SK-N-SH (cell line): ENCODE measurements around the gene AP4E1. TPM values are rescaled to one million over a fixed set of nuclear protein-coding genes. Genes with fewer than 3 reads are reported as not detected.

Experiments
- CTCF ChIA-PET: fragments of 300-600, 350-600 bp; formaldehyde crosslinking; extraction: SDS; loops from one replicate; lab custom pipeline; 2021; lab: Yijun Ruan, JAX
- POLR2A ChIA-PET: fragments of 350-600 bp; sonication (Branson Sonifier 250); formaldehyde crosslinking; extraction: SDS; loops from one replicate; lab custom pipeline; 2020; ENCODE audit warnings: antibody characterized with exemption, inconsistent platforms; lab: Yijun Ruan, JAX
- DNase-seq: peaks from one replicate; pipeline ENCODE4 v3.0.0; 2012
- H2AFZ ChIP-seq: fragments of 200-600 bp; sonication (generic); 2 replicates; pipeline ENCODE4 v1.8.1; 2016; ENCODE audit warnings: antibody characterized with exemption, mild to moderate bottlenecking, low read depth
- H3F3A ChIP-seq: fragments of 200-600 bp; sonication (generic); replicated peaks from 2 replicates; pipeline ENCODE3; 2016; ENCODE audit warnings: antibody characterized with exemption, mild to moderate bottlenecking; ENCODE audit not compliant: insufficient read depth
- H3K27ac ChIP-seq, 2 experiments: fragments of 200-500 bp in 1 of 2; fragments of 200-600 bp in 1 of 2; sonication (Bioruptor generic) in 1 of 2; sonication (generic), shearing (Covaris generic) in 1 of 2; 2 replicates each; pipeline versions ENCODE4 v1.5.1 to v1.6.1; 2014 to 2016; ENCODE audit warnings: low read depth in 2 of 2, inconsistent platforms in 1 of 2, low read length in 1 of 2, mild to moderate bottlenecking in 1 of 2, mixed read lengths in 1 of 2
- H3K27me3 ChIP-seq: fragments of 200-600 bp; sonication (generic), shearing (Covaris generic); 2 replicates; pipeline ENCODE4 v1.6.1; 2016; ENCODE audit warnings: mixed run types; ENCODE audit not compliant: insufficient read depth
- H3K36me3 ChIP-seq, 2 experiments: fragments of 200-500 bp in 1 of 2; fragments of 200-600 bp in 1 of 2; sonication (Bioruptor generic) in 1 of 2; sonication (generic) in 1 of 2; replicated peaks in 1 of 2; 2 replicates each; pipeline versions ENCODE3 to v1.5.1; 2014 to 2016; ENCODE audit warnings: low read length in 1 of 2, mild to moderate bottlenecking in 1 of 2; ENCODE audit not compliant: insufficient read depth in 2 of 2, control insufficient read depth in 1 of 2
- H3K4me1 ChIP-seq, 2 experiments: fragments of 200-500 bp in 1 of 2; fragments of 200-600 bp in 1 of 2; sonication (Bioruptor generic) in 1 of 2; sonication (generic), shearing (Covaris generic) in 1 of 2; 2 replicates each; pipeline versions ENCODE4 v1.5.1 to v1.6.1; 2014 to 2016; ENCODE audit warnings: low read depth in 1 of 2, low read length in 1 of 2, mixed run types in 1 of 2; ENCODE audit not compliant: insufficient read depth in 2 of 2, control insufficient read depth in 1 of 2
- H3K4me2 ChIP-seq: fragments of 200-600 bp; sonication (generic), shearing (Covaris generic); 2 replicates; pipeline ENCODE4 v1.6.1; 2017; ENCODE audit warnings: mixed run types
- H3K4me3 ChIP-seq, 2 experiments: fragments of 200-500 bp in 1 of 2; fragments of 200-600 bp in 1 of 2; sonication (Bioruptor generic) in 1 of 2; sonication (generic), shearing (Covaris generic) in 1 of 2; 2 replicates each; pipeline versions ENCODE4 v1.5.1 to v1.8.1; 2014 to 2016; ENCODE audit warnings: low read depth in 2 of 2, inconsistent platforms in 1 of 2, low read length in 1 of 2, mild to moderate bottlenecking in 1 of 2, mixed read lengths in 1 of 2, moderate library complexity in 1 of 2
- H3K79me2 ChIP-seq: fragments of 200-600 bp; sonication (generic); 2 replicates; pipeline ENCODE4 v1.8.1; 2017; ENCODE audit warnings: mild to moderate bottlenecking; ENCODE audit not compliant: insufficient read depth
- H3K9ac ChIP-seq: fragments of 200-600 bp; sonication (generic); 2 replicates; pipeline ENCODE4 v1.6.1; 2017; ENCODE audit warnings: mixed run types
- H3K9me2 ChIP-seq: fragments of 200-600 bp; sonication (generic); 2 replicates; pipeline ENCODE4 v1.6.1; 2017; ENCODE audit warnings: mixed run types
- H3K9me3 ChIP-seq: fragments of 200-600 bp; sonication (generic); 2 replicates; pipeline ENCODE4 v1.6.1; 2017; ENCODE audit warnings: mixed run types, mild to moderate bottlenecking, moderate library complexity
- H4K20me1 ChIP-seq: fragments of 200-600 bp; sonication (generic); 2 replicates; pipeline ENCODE4 v1.6.1; 2017; ENCODE audit warnings: mild to moderate bottlenecking, mixed run types; ENCODE audit not compliant: insufficient read depth
- FOSL2 ChIP-seq: IDR thresholded peaks from 2 replicates; pipeline ENCODE4 v1.4.0; 2012; ENCODE audit warnings: low read depth, mild to moderate bottlenecking, moderate library complexity, borderline replicate concordance
- JUND ChIP-seq: IDR thresholded peaks from 2 replicates; pipeline ENCODE4 v1.4.0; 2012
- MXI1 ChIP-seq: IDR thresholded peaks from 2 replicates; pipeline ENCODE4 v1.6.1; 2012; ENCODE audit warnings: mild to moderate bottlenecking, low read depth, low read length, improper control_type of control experiment
- POLR2AphosphoS5 ChIP-seq: IDR thresholded peaks from 2 replicates; pipeline ENCODE4 v1.6.1; 2012; ENCODE audit warnings: low read depth, low read length
- TCF12 ChIP-seq: IDR thresholded peaks from 2 replicates; pipeline ENCODE4 v1.4.0; 2012
- ZBTB33 ChIP-seq: IDR thresholded peaks from 2 replicates; pipeline ENCODE4 v1.4.0; 2012; ENCODE audit warnings: low read depth, borderline replicate concordance
- WGBS: methylation state at CpG from one replicate; pipeline ENCODE4 v1.1.6; 2017; ENCODE audit warnings: low lambda C conversion rate; 5-methylcytosine and 5-hydroxymethylcytosine counted together
- polyA plus RNA-seq, 3 experiments: library from polyadenylated mRNA; depleted of rRNA; stranded (reverse); fragments of >200 nt; gene quantifications; 2 replicates each; pipeline ENCODE4 v1.2.3, GENCODE V29; 2012

AP4E1 gene
- polyA plus RNA-seq, 1 of the 3 experiments (the other 2 are of a cell fraction), result 1.6 TPM

- TF ChIP-seq FOSL2 (no peak), TCF12 (no peak), JUND (no peak), ZBTB33 (no peak)
- peak overlapping the region; percentile 91 for H3K9ac ChIP-seq
- H4K20me1 ChIP-seq, result no peaks in the 10 kb centered on the region
- CTCF ChIA-PET, result interaction anchor here (0.7 to 2.1 kb wide), 4 partner anchors 29 to 763 kb away, joined by 3 to 7 read pairs (median 3); no protein-coding TSS in a partner anchor
- POLR2A ChIA-PET, result no interaction called here
- no peaks in the 10 kb centered on the region for H3K27me3 ChIP-seq
- peaks cover 26% of the 10 kb centered on the region for H3K79me2 ChIP-seq
- peaks cover 23% of the 10 kb centered on the region for H3F3A ChIP-seq
- under 1% methylated on average over 27 of the region's 31 CpGs for WGBS
- H3K4me2 ChIP-seq, result peak overlapping the region; percentile 79
- peak overlapping the region; percentile 86 to 95 for H3K4me3 ChIP-seq
- H2AFZ ChIP-seq, result peak overlapping the region; percentile 97
- peaks cover 8 to 17% of the 10 kb centered on the region in 2 experiments for H3K36me3 ChIP-seq
- no peaks in the 10 kb centered on the region for H3K9me3 ChIP-seq
- DNase-seq, result no peak
- H3K9me2 ChIP-seq, result no peaks in the 10 kb centered on the region
- H3K4me1 ChIP-seq, result peaks cover 7 to 11% of the 10 kb centered on the region in 2 experiments; a peak in 2 of 4 replicates
- peak overlapping the region; percentile 57 to 71; a peak in 3 of 4 replicates for H3K27ac ChIP-seq
Measured at GRCh38 chr15:50907601-50908208, 778 bp upstream of the AP4E1 start.

- Histone ChIP-seq H3K4me3 (peak overlapping the region; percentile 86 to 95), H3F3A (peaks cover 23% of the 10 kb centered on the region), H3K36me3 (peaks cover 14 to 25% of the 10 kb centered on the region in 2 experiments)
- no peak for TF ChIP-seq MXI1
- no peak for TF ChIP-seq POLR2AphosphoS5
- TF ChIP-seq ZBTB33, result no peak
- TF ChIP-seq, all 33 proteins: peak for 0
- Histone ChIP-seq H3K27me3 (no peaks in the 10 kb centered on the region), H3K4me1 (peaks cover 7 to 11% of the 10 kb centered on the region in 2 experiments; a peak in 2 of 4 replicates), H3K27ac (peak overlapping the region; percentile 70 to 73), H2AFZ (peak overlapping the region; percentile 97), H3K4me2 (peak overlapping the region; percentile 79), H3K9me2 (no peaks in the 10 kb centered on the region), H3K9ac (peak overlapping the region; percentile 91), H3K9me3 (no peaks in the 10 kb centered on the region), H4K20me1 (no peaks in the 10 kb centered on the region), H3K79me2 (peaks cover 26% of the 10 kb centered on the region)
- POLR2A ChIA-PET, result interaction anchor here (1.4 kb wide), 1 partner anchor 553 kb away, joined by 5 read pairs; the partner anchor contains the start of gene GABPB1
- no peak for DNase-seq
- 2% methylated on average over 6 of the region's 11 CpGs for WGBS
- CTCF ChIA-PET, result interaction anchor here (0.6 to 2.1 kb wide), 19 partner anchors 13 to 1267 kb away, joined by 3 to 7 read pairs (median 3); partner anchors contain the start of gene TRPM7
Measured at GRCh38 chr15:50909010-50909317, 481 bp downstream of the AP4E1 start.
